Activated CD8-positive, alpha-beta memory T cell treated with anti-CD3 and anti-CD28 coated beads, Interleukin-2, amount 10 ng/mL, durations not matched to agents 7 days and 5 days (primary cell): ENCODE results near the gene OGFOD2. TPM values are rescaled to one million over a fixed set of nuclear protein-coding genes. Genes with fewer than 3 reads are reported as not detected.

ENCODE experiments used
- ATAC-seq: fragments of 150-1000 bp; cut with Tn5 transposase; one replicate; pipeline ENCODE4 v1.10.0; 2021; ENCODE audit warnings: moderate library complexity
- CTCF ChIA-PET: fragments of 350-600 bp; sonication (Branson Sonifier 250); formaldehyde crosslinking; loops from one replicate; lab custom pipeline; 2021; ENCODE audit warnings: antibody characterized with exemption; lab: Charles Lee
- DNase-seq: peaks from one replicate; pipeline ENCODE4 v3.0.0-alpha.2; 2020
- H3K27ac Mint-ChIP-seq: one replicate; pipeline ENCODE4 v1.8.0; 2021; ENCODE audit warnings: mild to moderate bottlenecking, mixed read lengths
- H3K27me3 Mint-ChIP-seq: one replicate; pipeline ENCODE4 v1.8.0; 2021; ENCODE audit warnings: mixed read lengths
- H3K36me3 Mint-ChIP-seq: one replicate; pipeline ENCODE4 v1.8.0; 2021; ENCODE audit warnings: mild to moderate bottlenecking, mixed read lengths
- H3K4me1 Mint-ChIP-seq: one replicate; pipeline ENCODE4 v1.8.0; 2021; ENCODE audit warnings: mixed read lengths
- H3K4me3 Mint-ChIP-seq: one replicate; pipeline ENCODE4 v1.8.0; 2021; ENCODE audit warnings: mild to moderate bottlenecking, moderate library complexity, mixed read lengths
- H3K9me3 Mint-ChIP-seq: one replicate; pipeline ENCODE4 v1.8.0; 2022; ENCODE audit warnings: low read depth, mixed read lengths
- total RNA-seq, 2 experiments: library from RNA; stranded (reverse); gene quantifications; one replicate each; pipeline ENCODE4 v1.2.3, GENCODE V29; 2021

The OGFOD2 gene
- total RNA-seq, 2 experiments from 2014 or later: 23.8 to 29.8 TPM

DNA sequence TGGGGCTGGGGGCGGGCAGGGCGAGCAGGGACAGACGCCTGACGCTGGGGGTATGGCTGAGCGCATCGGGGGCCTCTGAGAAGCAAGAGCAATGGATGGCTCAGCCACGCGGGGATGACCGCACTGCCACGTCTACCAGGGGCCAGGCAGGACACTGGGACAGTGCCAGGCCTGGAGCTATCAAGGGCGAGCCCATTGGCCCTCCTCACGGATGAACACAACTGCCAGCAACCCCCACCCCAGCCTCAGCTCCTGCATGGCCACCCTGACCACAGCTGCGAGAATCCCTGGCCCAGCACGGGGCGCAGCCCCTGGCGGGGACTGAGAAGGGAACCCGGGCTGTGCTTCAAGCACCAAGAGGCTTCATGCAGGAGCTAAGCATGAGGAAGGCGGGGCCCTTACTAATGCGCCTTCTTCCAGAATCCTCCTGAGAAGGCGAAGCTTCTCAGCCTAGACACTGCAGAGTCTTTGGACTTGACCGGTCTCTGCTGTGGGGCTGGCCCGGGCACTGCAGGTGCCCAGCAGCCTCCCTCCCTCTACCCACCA is 14.9 kb downstream of the OGFOD2 start:
- no peak for DNase-seq
- CTCF ChIA-PET: no interaction called here

DNA sequence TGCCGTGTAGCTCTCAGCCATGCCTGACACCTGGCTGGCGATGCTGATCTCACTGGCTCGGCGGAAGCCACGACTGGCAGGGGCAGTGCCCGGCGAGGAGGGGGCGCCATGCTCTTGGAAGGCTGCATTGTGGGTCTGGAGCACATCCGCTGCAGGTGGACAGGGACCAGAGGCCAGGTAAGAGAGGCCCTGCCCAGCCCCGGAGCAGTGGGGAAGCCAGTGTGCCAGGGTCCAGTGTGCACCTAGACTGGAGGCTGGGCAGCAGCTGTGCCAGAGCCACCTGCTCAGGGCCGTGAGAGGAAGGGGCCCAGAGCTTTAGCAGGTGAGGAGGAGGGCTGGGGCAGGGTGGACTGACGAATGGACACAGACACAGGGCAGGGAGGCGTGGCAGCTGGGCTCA is 15.5 kb downstream of the OGFOD2 start:
- Mint-ChIP-seq H3K27ac (no peak overlapping the region), H3K4me3 (no peak overlapping the region), H3K27me3 (no peaks in the 10 kb centered on the region), H3K9me3 (no peaks in the 10 kb centered on the region), H3K36me3 (no peaks in the 10 kb centered on the region), H3K4me1 (peaks cover 6% of the 10 kb centered on the region)
- CTCF ChIA-PET: no interaction called here
- DNase-seq (no peak), ATAC-seq (no peak)

More for the DNA sequence above, 14.9 kb downstream of the OGFOD2 start:
- H3K9me3 Mint-ChIP-seq: no peaks in the 10 kb centered on the region
- H3K4me1 Mint-ChIP-seq: peaks cover 8% of the 10 kb centered on the region
- no peak overlapping the region for H3K4me3 Mint-ChIP-seq
- H3K36me3 Mint-ChIP-seq: no peaks in the 10 kb centered on the region
- no peak for ATAC-seq
- H3K27ac Mint-ChIP-seq: no peak overlapping the region
- H3K27me3 Mint-ChIP-seq: no peaks in the 10 kb centered on the region

- Mint-ChIP-seq H3K4me3 (no peak overlapping the region), H3K4me1 (peaks cover 6% of the 10 kb centered on the region), H3K36me3 (no peaks in the 10 kb centered on the region), H3K27ac (no peak overlapping the region), H3K9me3 (no peaks in the 10 kb centered on the region), H3K27me3 (no peaks in the 10 kb centered on the region)
- CTCF ChIA-PET: no interaction called here
- DNase-seq (no peak), ATAC-seq (no peak)
Observed at GRCh38 chr12:122990961-122991622, 16.0 kb downstream of the OGFOD2 start.

- CTCF ChIA-PET: no interaction called here
- no peak for ATAC-seq
- Mint-ChIP-seq H3K9me3 (no peaks in the 10 kb centered on the region), H3K27ac (no peak overlapping the region), H3K4me1 (peaks cover 6% of the 10 kb centered on the region), H3K4me3 (no peak overlapping the region), H3K36me3 (no peaks in the 10 kb centered on the region), H3K27me3 (no peaks in the 10 kb centered on the region)
- no peak for DNase-seq
Observed at GRCh38 chr12:122991623-122992275, 16.7 kb downstream of the OGFOD2 start.

DNA sequence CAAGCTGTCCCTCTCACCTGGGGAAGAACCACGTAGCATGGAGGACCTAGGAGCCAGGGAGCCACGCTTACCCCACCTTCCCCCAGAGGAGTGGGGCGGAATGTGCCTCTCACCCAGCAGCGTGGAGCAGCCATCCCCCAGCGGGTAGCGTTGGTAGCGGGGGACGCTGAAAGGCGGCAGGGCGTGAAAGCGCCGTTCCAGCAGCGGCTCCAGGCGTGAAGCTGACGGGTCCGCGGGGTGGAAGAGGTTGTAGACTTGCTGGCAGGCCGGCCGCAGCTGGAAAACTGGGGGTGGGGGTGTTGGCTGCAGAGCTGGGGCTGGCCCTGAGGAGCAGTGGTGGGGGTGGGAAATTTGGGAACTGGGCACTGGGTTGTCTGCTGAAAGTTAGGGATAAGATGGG is 17.3 kb downstream of the OGFOD2 start:
- no peaks in the 10 kb centered on the region for H3K36me3 Mint-ChIP-seq
- CTCF ChIA-PET: no interaction called here
- H3K27me3 Mint-ChIP-seq: no peaks in the 10 kb centered on the region
- peaks cover 6% of the 10 kb centered on the region for H3K4me1 Mint-ChIP-seq
- ATAC-seq (no peak), DNase-seq (no peak)
- H3K27ac Mint-ChIP-seq: no peak overlapping the region
- H3K4me3 Mint-ChIP-seq: no peak overlapping the region
- H3K9me3 Mint-ChIP-seq: no peaks in the 10 kb centered on the region

DNA sequence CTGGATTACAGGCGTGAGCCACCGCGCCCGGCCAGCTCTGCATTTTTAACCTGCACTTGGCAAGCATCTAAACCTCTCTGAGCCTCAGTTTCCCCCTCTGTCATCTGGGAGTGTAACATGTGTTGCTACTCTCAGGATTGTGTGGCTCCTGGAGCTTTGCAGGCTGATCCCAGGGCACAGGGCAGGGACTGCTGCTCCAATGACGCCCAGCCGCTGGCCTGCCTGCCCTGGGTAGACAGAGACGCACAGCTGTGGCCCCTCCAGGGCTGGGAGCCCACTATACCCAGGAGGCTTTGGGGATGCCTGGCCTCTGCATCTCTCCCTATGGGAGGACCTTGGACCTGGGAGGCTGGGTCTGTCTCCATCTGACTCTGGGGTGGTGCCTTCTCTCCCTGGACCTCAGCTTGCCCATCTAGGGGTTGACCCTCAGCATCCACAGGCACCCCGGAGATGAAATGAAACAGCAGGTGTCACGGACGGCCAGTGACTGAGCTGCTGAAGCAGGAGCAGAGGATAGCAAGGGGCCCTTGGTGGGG is 19.2 kb downstream of the OGFOD2 start:
- no peak for ATAC-seq
- CTCF ChIA-PET: interaction anchor here (0.6 to 0.8 kb wide), 2 partner anchors 15 to 293 kb away, joined by 3 read pairs; no protein-coding TSS in a partner anchor
- H3K27ac Mint-ChIP-seq: no peak overlapping the region
- H3K4me3 Mint-ChIP-seq: no peak overlapping the region
- no peak for DNase-seq
- H3K27me3 Mint-ChIP-seq: no peaks in the 10 kb centered on the region
- no peaks in the 10 kb centered on the region for H3K36me3 Mint-ChIP-seq
- H3K9me3 Mint-ChIP-seq: no peaks in the 10 kb centered on the region
- H3K4me1 Mint-ChIP-seq: peaks cover 6% of the 10 kb centered on the region

- Mint-ChIP-seq H3K27me3 (no peaks in the 10 kb centered on the region), H3K27ac (no peak overlapping the region), H3K9me3 (no peaks in the 10 kb centered on the region), H3K4me1 (peaks cover 6% of the 10 kb centered on the region), H3K4me3 (no peak overlapping the region), H3K36me3 (no peaks in the 10 kb centered on the region)
- no peak for DNase-seq
- CTCF ChIA-PET: interaction anchor here (0.8 kb wide), 1 partner anchor 16 kb away, joined by 3 read pairs; no protein-coding TSS in a partner anchor
- ATAC-seq: no peak
Observed at GRCh38 chr12:122994781-122995502, 19.9 kb downstream of the OGFOD2 start.

GRCh38 chr12:122995503-122996187 is 20.6 kb downstream of the OGFOD2 start:
- H3K9me3 Mint-ChIP-seq: no peaks in the 10 kb centered on the region
- no peak overlapping the region for H3K4me3 Mint-ChIP-seq
- peaks cover 6% of the 10 kb centered on the region for H3K4me1 Mint-ChIP-seq
- no peaks in the 10 kb centered on the region for H3K27me3 Mint-ChIP-seq
- no peak for ATAC-seq
- H3K27ac Mint-ChIP-seq: no peak overlapping the region
- H3K36me3 Mint-ChIP-seq: no peaks in the 10 kb centered on the region
- CTCF ChIA-PET: no interaction called here
- DNase-seq: no peak

DNA sequence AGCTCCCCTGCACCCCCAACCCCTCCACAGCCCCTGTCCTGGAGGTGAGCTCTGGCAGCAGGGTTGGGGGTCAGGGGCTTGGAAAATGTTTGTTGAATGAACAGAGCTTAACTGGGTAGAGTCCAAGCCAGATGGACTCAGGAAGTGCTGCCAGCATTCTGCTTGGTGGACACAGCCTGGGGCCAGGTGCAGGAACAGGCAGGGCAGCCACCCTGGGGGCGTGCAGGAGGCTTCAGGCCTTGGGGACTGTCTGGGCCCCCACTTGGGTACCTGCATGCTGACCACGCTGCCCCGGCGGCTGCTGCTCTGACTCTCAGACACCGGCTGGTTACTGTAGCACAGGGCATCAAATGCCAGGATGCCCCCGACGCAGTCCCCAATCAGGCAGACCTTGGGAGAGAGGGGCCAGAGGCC is 21.2 kb downstream of the OGFOD2 start:
- H3K36me3 Mint-ChIP-seq: no peaks in the 10 kb centered on the region
- no peaks in the 10 kb centered on the region for H3K9me3 Mint-ChIP-seq
- no peak overlapping the region for H3K4me3 Mint-ChIP-seq
- no peaks in the 10 kb centered on the region for H3K27me3 Mint-ChIP-seq
- no peak for DNase-seq
- CTCF ChIA-PET: no interaction called here
- H3K27ac Mint-ChIP-seq: no peak overlapping the region
- H3K4me1 Mint-ChIP-seq: peaks cover 6% of the 10 kb centered on the region
- ATAC-seq: no peak

DNA sequence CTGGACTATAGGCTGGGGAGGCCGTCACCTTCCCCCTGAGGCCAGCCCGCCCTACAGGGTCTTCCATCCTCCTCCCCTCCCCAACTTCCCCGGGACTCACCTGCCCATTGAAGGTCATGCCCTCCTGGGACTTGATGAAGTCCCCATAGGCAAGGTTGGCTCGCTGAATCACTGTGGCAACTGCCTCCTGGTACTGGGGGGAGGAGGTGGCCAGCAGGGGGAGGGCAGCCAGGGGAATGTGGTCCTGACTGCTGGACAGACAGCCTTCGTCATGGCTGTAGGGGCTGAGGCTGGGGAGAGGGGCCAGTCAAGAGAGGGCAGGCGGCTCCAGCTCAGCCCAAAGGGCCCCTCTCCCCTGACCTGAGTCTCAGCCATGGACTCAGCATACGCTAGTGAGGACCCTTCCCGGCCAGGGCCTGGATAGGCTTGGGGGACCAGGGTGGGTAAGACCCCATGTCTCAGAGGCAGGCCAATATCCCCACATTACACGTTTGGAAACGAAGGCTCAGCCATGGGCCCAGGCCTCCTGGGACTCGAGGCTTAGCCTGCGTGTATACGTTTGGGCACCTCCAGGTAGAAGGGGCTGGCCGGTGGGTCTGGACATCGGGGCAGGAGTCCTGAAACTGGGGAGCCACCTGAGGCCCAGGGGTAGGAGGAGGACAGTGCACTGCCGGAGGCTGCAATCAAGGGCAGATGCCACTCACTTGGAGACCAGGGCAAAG is 21.7 kb downstream of the OGFOD2 start:
- H3K4me1 Mint-ChIP-seq: peaks cover 6% of the 10 kb centered on the region
- no peaks in the 10 kb centered on the region for H3K36me3 Mint-ChIP-seq
- no peak for ATAC-seq
- DNase-seq: no peak
- H3K4me3 Mint-ChIP-seq: no peak overlapping the region
- no peak overlapping the region for H3K27ac Mint-ChIP-seq
- CTCF ChIA-PET: interaction anchor here (1.1 kb wide), 1 partner anchor 15 kb away, joined by 3 read pairs; no protein-coding TSS in a partner anchor
- no peaks in the 10 kb centered on the region for H3K9me3 Mint-ChIP-seq
- no peaks in the 10 kb centered on the region for H3K27me3 Mint-ChIP-seq

- Mint-ChIP-seq H3K36me3 (no peaks in the 10 kb centered on the region), H3K4me3 (no peak overlapping the region), H3K4me1 (peaks cover 6% of the 10 kb centered on the region), H3K27me3 (no peaks in the 10 kb centered on the region), H3K9me3 (no peaks in the 10 kb centered on the region), H3K27ac (no peak overlapping the region)
- CTCF ChIA-PET: interaction anchor here (1.1 kb wide), 1 partner anchor 16 kb away, joined by 3 read pairs; no protein-coding TSS in a partner anchor
- no peak for ATAC-seq
- no peak for DNase-seq
Observed at GRCh38 chr12:122997343-122998250, 22.6 kb downstream of the OGFOD2 start.

GRCh38 chr12:122998316-122998715 is 23.3 kb downstream of the OGFOD2 start:
- H3K27me3 Mint-ChIP-seq: no peaks in the 10 kb centered on the region
- no peaks in the 10 kb centered on the region for H3K9me3 Mint-ChIP-seq
- H3K4me3 Mint-ChIP-seq: no peak overlapping the region
- ATAC-seq (no peak), DNase-seq (no peak)
- H3K27ac Mint-ChIP-seq: no peak overlapping the region
- no peaks in the 10 kb centered on the region for H3K36me3 Mint-ChIP-seq
- peaks cover 4% of the 10 kb centered on the region for H3K4me1 Mint-ChIP-seq
- CTCF ChIA-PET: no interaction called here
